GM18502 (cell line): Measurements from ENCODE around the gene ASB15.

ENCODE experiments used
- ATAC-seq: cut with Tn5 transposase; IDR thresholded peaks from one replicate; pipeline ENCODE4 v1.9.1; 2021; ENCODE audit warnings: mild to moderate bottlenecking; ENCODE audit not compliant: unreplicated experiment, poor library complexity

Gene ASB15

GRCh38 chr7:123661765-123662164 is 60.1 kb downstream of the ASB15 start:
- ATAC-seq, result no peak

- no peak for ATAC-seq
Observed at GRCh38 chr7:123662293-123662692, 60.7 kb downstream of the ASB15 start.

DNA sequence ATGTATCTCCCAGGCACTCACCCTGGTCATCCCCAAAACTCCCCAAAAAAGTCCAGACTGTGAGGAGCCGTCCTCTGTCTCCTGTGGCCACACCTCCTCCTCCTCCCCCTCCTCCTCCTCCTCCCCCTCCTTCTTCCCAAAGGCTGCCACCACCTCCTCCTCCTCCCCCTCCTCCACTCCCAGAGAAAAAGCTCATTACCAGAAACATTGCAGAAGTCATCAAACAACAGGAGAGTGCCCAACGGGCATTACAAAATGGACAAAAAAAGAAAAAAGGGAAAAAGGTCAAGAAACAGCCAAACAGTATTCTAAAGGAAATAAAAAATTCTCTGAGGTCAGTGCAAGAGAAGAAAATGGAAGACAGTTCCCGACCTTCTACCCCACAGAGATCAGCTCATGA is 61.1 kb downstream of the ASB15 start:
- ATAC-seq, result no peak

DNA sequence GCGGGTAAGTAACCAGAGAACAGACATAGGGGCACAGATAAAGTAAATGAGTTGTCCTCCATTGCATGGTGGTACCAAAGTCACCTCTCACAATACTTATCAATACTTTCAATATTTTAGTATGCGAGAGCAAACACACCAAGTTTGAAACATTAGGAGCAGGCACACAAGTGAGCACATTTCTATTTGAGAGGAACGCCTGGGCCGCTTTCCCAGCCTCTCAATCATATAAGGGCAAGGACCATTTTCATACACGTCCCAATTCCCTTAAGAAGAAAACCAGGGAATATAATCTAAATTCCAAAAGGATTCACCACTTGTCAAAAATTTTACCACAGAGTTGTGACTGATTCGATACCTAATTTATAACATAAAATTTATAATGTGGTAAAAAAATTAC is 61.6 kb downstream of the ASB15 start:
- no peak for ATAC-seq

- ATAC-seq, result no peak
Observed at GRCh38 chr7:123665157-123665556, 63.5 kb downstream of the ASB15 start.

- ATAC-seq, result no peak
Observed at GRCh38 chr7:123665896-123666295, 64.3 kb downstream of the ASB15 start.

GRCh38 chr7:123666492-123666891 is 64.9 kb downstream of the ASB15 start:
- ATAC-seq, result no peak

DNA sequence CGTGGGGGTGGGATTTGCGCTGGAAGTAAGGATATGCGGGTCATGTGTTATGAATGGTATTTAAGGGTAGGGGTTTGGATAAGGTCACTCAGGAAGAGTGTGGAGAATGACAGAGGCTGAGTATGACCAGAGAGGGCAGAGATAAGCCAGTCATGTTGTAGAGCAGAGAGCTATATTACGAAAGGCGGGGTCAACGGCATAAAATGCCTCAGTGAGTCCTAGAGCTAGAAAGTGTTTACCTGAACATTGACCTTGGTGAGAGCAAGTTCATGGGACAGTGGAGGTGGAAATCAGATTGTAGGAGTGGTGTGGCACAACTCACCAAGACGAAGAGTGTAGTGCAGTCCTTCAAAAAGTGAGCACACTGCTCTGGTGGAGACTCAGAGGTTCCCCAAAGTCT is 67.9 kb downstream of the ASB15 start:
- no peak for ATAC-seq

GRCh38 chr7:123673137-123673732 is 71.6 kb downstream of the ASB15 start:
- no peak for ATAC-seq

DNA sequence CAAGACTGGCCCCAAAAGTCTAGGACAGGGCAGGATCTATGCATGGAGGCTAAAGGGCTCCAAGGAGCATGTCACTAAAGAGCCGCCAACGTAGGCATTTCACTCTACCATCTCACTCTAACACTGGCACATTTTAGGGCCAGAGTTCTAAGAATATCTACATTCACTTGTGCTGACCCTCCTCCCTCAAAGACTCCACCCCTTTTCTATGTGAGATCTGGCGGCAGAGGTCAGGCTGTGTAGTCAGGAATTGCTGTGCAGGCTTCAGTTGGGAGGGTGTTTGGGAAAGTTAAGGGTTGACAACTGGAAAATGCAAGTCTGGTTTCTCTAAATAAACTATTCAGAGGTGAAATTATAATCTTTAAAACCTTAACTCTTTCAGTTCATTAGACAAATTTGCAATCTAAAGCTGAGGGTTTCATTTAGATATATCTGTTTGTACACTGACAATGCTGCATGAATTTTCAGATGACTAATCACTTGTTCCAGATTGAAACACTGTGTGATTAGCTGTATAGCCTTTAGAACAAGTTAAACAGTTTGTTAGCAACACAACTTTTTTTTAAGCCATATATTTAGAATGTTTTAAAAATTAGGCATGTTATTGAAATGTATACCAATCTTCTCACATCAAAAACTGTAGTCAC is 72.3 kb downstream of the ASB15 start:
- no peak for ATAC-seq

- ATAC-seq, result no peak
Observed at GRCh38 chr7:123674399-123675180, 73.0 kb downstream of the ASB15 start.

- no peak for ATAC-seq
Observed at GRCh38 chr7:123675181-123675473, 73.5 kb downstream of the ASB15 start.

DNA sequence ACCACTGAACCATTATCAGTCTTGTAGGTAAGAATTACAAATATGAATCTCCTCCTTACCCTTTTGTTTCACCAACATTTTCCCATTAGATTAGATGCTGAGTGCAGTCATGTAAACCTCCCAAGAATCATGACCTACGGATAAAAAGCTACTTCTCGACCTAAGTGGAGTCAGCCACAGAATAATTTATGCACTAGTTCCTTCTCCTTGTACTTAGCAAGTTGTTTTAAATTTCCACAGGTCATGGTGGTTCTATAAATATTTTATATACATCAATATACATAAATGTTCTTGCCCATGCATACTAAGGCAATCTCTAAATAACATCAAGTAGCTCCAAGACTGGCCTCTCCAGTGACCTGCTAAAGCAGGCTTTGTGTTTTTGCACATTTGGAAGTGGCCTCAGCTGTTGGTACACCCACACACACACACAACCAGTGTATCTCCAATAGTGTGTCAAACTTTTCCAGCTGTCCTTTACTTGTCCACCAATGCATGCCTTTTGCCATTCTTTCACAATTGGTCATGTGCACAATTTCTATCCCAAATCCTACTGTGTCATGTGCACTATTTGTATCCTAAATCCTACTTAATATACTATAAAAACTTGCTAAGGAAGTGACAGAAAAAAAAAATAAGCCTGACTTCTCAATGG is 75.6 kb downstream of the ASB15 start:
- ATAC-seq, result no peak

DNA sequence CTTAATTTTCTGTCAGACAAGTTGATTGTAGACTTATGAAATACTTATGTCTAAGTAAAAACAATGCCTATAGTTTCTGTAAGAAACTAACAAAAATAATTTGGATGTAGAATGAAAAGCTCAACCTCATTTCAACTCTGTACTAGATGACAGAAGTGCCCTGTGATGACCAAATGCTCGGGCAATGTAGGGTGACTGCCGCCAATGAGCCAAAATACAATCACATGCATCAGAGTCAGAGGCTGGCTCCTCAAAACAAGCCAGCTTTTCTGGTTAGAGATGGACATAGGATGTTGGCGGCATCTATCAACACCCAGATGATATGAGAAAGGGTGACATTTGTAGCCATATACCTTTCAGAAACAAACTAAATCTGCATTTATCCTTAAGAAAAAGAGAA is 78.0 kb downstream of the ASB15 start:
- ATAC-seq, result no peak

- ATAC-seq, result no peak
Observed at GRCh38 chr7:123680580-123680979, 79.0 kb downstream of the ASB15 start.

GRCh38 chr7:123681561-123681960 is 79.9 kb downstream of the ASB15 start:
- no peak for ATAC-seq

DNA sequence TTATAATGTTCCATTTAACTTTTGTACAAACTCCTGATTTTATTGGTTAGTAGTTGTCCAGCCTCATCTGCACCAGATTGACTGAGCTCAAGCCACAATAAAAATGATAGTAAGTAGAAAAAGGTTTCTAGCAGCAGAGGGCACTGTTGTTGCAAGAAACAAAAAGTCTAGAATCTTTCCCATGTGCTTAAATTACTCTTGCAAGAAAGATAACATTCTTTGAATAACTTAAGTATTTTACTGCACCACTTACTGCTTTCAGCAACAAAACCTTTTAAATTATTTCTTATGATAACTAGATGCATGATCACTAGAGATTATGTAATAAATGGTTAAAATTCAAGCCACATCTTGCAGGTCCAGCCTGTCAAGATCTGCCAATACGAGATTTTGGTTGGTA is 81.1 kb downstream of the ASB15 start:
- ATAC-seq, result peak; percentile 72

GRCh38 chr7:123687161-123687560 is 85.5 kb downstream of the ASB15 start:
- no peak for ATAC-seq

DNA sequence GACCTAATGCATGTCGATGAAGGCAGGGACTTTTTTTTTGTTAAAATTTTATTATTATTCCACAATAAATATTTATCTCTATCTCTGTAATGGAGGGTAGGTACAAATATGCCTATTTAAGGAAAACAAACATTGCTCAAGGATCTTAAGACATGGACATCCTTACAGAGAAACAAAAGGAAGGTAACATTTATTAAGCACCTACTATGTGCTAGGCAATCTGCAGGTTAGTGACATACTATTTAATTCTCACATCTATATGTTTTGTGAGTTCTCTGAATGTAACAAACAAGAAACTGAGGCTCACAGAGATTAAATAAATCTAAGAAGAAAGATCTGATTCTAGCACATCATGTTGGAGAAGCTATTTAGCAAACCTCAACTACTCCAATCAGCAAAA is 86.1 kb downstream of the ASB15 start:
- ATAC-seq, result no peak
